ENCODE results near the gene CPTP.

The CPTP gene

DNA sequence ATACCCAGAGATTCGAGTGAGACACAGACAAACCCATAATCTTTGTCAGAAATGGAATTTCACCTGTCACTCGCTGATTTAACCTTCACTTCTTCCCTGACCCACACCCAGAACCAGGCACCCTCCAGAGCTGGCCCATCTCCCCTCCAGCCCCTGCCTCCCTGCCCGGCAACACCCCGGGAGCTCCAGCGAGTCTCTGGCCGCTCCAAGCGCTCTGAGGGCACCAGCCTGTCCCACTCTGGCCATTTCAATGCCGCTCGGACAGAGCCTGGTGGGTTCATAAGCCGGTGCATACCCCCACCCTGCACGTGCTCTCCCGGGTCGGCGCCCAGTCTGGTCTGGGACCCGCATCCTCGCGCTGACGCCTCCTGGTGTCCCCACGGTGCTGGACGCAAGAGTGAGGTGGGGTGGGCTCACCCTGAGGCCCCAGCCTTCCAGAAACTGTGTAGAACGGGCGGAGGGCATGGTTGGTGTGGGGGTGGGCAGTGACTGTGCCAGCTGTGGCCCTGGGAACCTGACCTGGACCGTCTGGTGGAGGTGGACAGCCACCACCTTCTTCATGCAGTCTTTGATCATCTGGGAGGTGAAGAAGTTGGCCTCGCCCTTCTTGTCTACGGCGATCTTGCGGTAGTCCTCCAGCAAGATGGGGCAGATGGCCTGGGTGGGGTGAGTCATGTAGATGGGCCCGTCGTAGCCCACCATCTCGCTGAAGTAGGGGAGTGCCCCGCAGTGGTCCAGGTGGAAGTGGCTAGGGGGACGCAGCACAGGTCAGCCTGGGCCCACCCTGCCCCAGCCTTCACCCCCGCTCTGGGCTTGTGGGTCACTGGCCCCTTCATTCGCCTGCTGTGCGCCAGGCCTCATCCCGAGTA is 5.6 kb upstream of the CPTP start:
- Mint-ChIP-seq H3K27me3 (no peaks in the 10 kb centered on the region), H3K4me1 (ENCODE audit: low read depth) (peaks cover 16% of the 10 kb centered on the region), H3K36me3 (ENCODE audit: low read depth) (peaks cover 28% of the 10 kb centered on the region), H3K27ac (no peak overlapping the region), H3K4me3 (no peak overlapping the region), H3K9me3 (no peaks in the 10 kb centered on the region)

DNA sequence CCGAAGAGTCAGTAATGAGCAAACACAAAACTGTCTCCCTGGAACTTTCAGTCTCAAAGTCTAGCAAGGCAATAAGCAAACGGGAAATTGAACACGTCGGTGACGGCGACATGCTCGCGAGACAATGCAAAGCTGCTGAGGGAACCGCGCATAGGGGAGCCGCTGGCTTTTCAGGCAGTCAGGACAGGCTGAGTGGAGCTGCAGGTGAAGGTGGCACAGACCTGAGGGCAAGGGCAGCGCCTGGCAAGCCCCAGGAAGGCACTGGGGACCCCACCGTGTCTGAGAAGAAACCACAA is 5.0 kb upstream of the CPTP start:
- Mint-ChIP-seq H3K27ac (no peak overlapping the region), H3K27me3 (no peaks in the 10 kb centered on the region), H3K4me1 (ENCODE audit: low read depth) (peaks cover 16% of the 10 kb centered on the region), H3K4me3 (no peak overlapping the region), H3K36me3 (ENCODE audit: low read depth) (peaks cover 28% of the 10 kb centered on the region), H3K9me3 (no peaks in the 10 kb centered on the region)

DNA sequence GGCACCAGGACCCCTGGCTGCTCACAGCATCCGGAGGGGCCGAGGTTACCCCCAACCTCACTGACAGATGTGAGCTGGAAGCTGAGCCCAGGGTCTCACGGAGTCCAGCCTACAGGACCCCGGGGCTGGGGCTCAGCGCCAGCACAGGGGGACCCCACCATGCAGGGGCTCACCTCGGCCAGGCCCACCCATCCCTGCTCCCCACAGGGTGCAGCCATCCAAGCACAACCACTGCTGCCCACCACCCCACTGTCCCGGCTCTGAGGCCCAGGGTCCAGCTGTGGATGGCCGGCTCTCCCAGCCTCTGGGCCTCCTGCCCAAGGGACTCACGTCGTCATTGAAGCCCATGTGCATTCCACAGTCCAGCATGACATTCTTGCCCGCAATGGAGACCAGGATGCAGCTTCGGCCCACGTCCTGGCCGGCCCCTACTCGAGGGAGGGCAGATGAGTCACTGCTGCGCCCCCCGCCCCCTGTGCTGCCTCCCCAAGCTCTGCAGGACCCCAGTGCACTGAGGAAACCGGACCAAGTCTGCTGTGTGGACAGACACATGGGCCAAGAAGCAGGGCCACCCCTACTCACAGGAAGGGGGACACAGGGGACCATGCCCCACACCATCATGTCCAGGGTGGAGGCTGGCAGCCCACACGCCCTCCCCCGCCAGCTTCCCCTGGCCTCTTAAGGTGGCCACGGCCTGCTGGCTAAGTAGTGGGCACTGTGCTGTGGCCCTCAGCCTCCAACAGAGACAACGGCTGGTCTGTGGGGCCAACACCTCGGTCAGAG is 3.7 kb upstream of the CPTP start:
- H3K4me3 Mint-ChIP-seq = no peak overlapping the region
- H3K27me3 Mint-ChIP-seq = no peaks in the 10 kb centered on the region
- no peak overlapping the region for H3K27ac Mint-ChIP-seq
- peaks cover 16% of the 10 kb centered on the region for H3K4me1 Mint-ChIP-seq (ENCODE audit: low read depth)
- H3K9me3 Mint-ChIP-seq = no peaks in the 10 kb centered on the region
- H3K36me3 Mint-ChIP-seq (ENCODE audit: low read depth) = peaks cover 21% of the 10 kb centered on the region

DNA sequence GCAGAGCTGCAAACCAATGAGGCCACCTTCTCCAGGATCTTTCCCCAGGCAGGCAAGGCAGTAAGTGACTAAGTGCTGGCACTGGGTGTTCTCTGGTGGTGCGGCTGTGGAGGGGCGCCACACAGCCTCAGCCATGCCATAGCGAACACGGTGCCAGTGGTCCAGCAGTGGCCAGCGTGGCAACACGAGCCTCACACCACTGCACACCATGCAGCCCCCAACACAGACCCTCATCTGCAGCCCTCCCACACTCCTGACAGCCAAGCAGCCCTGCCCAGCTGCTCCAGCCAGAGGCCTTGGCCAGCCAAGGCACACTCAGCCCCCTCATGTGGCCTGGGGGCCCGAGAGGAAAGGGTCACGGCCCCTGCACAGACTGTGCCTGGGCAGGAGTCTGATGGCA is 3.1 kb upstream of the CPTP start:
- Mint-ChIP-seq H3K27ac (no peak overlapping the region), H3K4me1 (ENCODE audit: low read depth) (peaks cover 16% of the 10 kb centered on the region), H3K36me3 (ENCODE audit: low read depth) (peaks cover 20% of the 10 kb centered on the region), H3K9me3 (no peaks in the 10 kb centered on the region), H3K4me3 (no peak overlapping the region), H3K27me3 (no peaks in the 10 kb centered on the region)

DNA sequence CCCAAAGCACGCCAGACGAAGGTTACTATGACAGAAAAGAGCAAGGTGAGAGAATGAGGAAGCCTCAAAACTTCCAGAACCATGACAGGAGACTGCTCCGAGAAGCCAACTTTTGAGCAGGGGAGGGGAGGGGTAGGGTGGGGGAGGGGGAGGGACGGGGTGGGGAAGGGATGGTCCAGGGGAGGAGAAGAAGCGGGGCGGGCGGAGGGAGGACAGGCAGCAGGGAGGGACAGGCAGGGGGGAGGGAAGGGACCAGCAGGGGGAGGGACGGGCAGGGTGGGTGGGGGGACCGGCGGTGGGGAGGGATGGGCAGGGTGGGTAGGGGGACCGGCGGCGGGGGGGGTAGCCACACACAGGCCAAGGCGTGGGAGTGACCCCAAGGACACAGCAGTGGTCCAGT is 2.2 kb upstream of the CPTP start:
- peaks cover 16% of the 10 kb centered on the region for H3K36me3 Mint-ChIP-seq (ENCODE audit: low read depth)
- H3K27me3 Mint-ChIP-seq = no peaks in the 10 kb centered on the region
- no peaks in the 10 kb centered on the region for H3K9me3 Mint-ChIP-seq
- peak overlapping the region; percentile 49 for H3K27ac Mint-ChIP-seq
- H3K4me3 Mint-ChIP-seq = peak overlapping the region; percentile 65
- H3K4me1 Mint-ChIP-seq (ENCODE audit: low read depth) = peaks cover 16% of the 10 kb centered on the region

DNA sequence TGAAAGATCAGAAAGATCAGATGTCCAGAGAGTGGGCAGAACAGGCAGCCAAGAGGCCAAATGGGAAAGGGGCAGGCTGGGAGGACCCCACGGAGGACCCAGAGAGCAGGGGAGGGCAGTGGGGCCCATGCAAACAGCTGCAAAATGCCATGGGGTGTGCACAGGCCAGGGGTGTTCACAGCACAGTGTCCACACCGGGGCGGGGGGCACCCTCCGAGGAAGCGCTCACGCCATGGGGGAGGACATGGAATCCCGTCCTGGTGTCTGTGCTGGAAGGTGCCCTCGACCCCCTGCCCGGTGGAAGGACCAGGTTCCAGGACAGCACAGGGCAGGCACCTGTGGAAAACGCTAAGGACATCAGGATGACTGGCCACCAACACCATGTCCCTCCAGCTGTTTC is 1.6 kb upstream of the CPTP start:
- H3K36me3 Mint-ChIP-seq (ENCODE audit: low read depth) = peaks cover 14% of the 10 kb centered on the region
- peak overlapping the region; percentile 93 for H3K27ac Mint-ChIP-seq
- peak overlapping the region; percentile 90 for H3K4me3 Mint-ChIP-seq
- peaks cover 16% of the 10 kb centered on the region for H3K4me1 Mint-ChIP-seq (ENCODE audit: low read depth)
- no peaks in the 10 kb centered on the region for H3K9me3 Mint-ChIP-seq
- no peaks in the 10 kb centered on the region for H3K27me3 Mint-ChIP-seq

DNA sequence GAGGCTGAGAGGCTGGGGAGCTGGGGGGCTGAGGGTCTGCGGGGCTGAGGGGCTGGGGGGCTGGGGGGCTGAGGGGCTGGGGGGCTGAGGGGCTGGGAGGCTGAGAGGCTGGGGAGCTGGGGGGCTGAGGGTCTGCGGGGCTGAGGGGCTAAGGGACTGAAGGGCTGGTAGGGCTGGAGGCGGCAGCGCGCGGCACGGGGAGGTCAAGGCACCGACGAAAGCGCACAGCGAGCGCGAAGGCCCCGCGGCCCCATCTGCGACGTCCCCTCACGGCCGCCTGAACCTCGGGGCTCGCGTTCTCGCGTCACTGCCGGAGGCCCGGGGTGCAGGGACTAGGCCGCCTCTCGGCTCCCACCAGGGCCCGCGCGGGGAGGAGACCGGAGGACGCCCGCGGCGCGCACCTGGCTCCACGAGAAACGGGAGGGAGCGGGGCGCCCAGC is 498 bp upstream of the CPTP start:
- peak overlapping the region; percentile 87 for H3K27ac Mint-ChIP-seq
- H3K27me3 Mint-ChIP-seq = no peaks in the 10 kb centered on the region
- peaks cover 16% of the 10 kb centered on the region for H3K4me1 Mint-ChIP-seq (ENCODE audit: low read depth)
- no peaks in the 10 kb centered on the region for H3K9me3 Mint-ChIP-seq
- peaks cover 14% of the 10 kb centered on the region for H3K36me3 Mint-ChIP-seq (ENCODE audit: low read depth)
- peak overlapping the region; percentile 85 for H3K4me3 Mint-ChIP-seq

DNA sequence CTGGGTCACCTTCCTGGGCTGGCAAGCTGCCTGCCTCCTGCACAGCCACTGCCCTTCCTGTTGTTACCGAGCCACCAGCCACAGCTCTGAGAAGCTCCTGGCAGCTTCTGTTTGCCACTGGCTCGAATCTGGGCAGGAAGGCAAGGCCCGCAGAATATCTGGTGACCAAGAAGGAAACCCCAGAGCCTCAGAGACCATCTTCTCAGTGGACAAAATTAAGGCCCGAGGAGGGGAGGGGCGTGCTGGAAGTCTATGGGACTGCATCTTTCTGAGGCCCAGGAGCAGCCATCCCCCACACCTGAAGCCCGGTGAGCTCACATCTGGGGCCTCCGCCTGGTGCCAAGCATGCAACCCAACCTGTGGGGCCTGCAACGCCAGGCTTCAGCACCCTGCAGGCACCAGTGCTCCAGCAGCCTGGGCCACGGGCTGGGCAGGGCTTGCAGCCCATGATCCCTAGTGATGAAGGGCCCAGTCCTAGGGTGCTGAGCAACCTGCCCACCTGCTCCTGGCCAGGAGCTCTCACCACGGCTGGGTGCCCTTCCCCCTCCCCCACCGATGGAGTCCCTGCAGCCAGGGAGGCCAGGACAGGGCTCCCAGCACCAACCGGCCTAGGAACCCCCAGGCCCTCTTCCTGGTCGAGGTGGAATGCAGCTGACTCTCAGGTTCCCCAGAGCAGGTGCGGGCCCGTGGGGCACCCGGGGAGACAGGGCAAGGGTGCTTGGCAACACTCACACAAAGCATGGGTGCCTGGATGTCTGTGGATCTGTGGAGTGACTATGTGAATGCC is 879 bp downstream of the CPTP start:
- Mint-ChIP-seq H3K27ac (no peak overlapping the region), H3K9me3 (peaks cover 3% of the 10 kb centered on the region), H3K4me1 (ENCODE audit: low read depth) (peaks cover 20% of the 10 kb centered on the region), H3K36me3 (ENCODE audit: low read depth) (peaks cover 5% of the 10 kb centered on the region), H3K27me3 (no peaks in the 10 kb centered on the region), H3K4me3 (peak overlapping the region; percentile 71)

DNA sequence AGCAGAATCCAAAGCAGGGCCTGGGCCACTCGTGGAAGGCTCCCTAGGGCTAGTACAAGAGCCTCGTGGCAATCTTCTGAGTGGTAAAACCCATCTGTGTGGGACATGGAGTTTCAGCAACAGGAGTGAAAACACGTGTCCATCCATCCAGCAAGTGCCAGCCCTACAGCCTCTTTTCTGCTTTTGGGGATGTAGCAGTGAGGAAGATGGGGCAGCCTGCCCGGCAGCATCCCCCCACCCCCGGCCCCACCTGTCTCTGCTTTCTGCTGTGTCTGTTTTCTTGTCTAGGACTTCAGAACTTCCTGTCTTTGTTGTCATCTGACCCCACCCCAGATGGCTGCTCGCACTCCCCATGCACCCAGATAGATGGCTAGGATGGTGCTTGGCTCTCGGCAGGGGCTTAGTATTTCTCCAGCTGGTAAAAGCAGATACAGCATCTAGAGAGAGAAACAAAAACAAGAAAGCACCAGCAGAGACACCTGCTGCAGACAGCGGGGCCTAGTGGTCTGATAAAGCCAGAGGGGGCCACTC is 1.5 kb downstream of the CPTP start:
- Mint-ChIP-seq H3K4me3 (peak overlapping the region; percentile 71), H3K27me3 (no peaks in the 10 kb centered on the region), H3K9me3 (peaks cover 3% of the 10 kb centered on the region), H3K27ac (no peak overlapping the region), H3K36me3 (ENCODE audit: low read depth) (peaks cover 5% of the 10 kb centered on the region), H3K4me1 (ENCODE audit: low read depth) (peaks cover 20% of the 10 kb centered on the region)

DNA sequence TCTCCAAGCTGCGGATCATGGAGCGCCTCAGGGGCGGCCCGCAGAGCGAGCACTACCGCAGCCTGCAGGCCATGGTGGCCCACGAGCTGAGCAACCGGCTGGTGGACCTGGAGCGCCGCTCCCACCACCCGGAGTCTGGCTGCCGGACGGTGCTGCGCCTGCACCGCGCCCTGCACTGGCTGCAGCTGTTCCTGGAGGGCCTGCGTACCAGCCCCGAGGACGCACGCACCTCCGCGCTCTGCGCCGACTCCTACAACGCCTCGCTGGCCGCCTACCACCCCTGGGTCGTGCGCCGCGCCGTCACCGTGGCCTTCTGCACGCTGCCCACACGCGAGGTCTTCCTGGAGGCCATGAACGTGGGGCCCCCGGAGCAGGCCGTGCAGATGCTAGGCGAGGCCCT is 2.7 kb downstream of the CPTP start:
- H3K36me3 Mint-ChIP-seq (ENCODE audit: low read depth) = peaks cover 5% of the 10 kb centered on the region
- H3K27ac Mint-ChIP-seq = no peak overlapping the region
- peaks cover 3% of the 10 kb centered on the region for H3K9me3 Mint-ChIP-seq
- H3K4me1 Mint-ChIP-seq (ENCODE audit: low read depth) = peaks cover 16% of the 10 kb centered on the region
- no peaks in the 10 kb centered on the region for H3K27me3 Mint-ChIP-seq
- no peak overlapping the region for H3K4me3 Mint-ChIP-seq

DNA sequence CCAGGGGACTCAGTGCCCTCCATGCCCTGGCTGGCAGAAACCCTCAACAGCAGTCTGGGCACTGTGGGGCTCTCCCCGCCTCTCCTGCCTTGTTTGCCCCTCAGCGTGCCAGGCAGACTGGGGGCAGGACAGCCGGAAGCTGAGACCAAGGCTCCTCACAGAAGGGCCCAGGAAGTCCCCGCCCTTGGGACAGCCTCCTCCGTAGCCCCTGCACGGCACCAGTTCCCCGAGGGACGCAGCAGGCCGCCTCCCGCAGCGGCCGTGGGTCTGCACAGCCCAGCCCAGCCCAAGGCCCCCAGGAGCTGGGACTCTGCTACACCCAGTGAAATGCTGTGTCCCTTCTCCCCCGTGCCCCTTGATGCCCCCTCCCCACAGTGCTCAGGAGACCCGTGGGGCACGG is 3.7 kb downstream of the CPTP start:
- H3K27me3 Mint-ChIP-seq = no peaks in the 10 kb centered on the region
- peaks cover 8% of the 10 kb centered on the region for H3K4me1 Mint-ChIP-seq (ENCODE audit: low read depth)
- no peak overlapping the region for H3K4me3 Mint-ChIP-seq
- no peak overlapping the region for H3K27ac Mint-ChIP-seq
- peaks cover 5% of the 10 kb centered on the region for H3K36me3 Mint-ChIP-seq (ENCODE audit: low read depth)
- H3K9me3 Mint-ChIP-seq = peaks cover 3% of the 10 kb centered on the region

DNA sequence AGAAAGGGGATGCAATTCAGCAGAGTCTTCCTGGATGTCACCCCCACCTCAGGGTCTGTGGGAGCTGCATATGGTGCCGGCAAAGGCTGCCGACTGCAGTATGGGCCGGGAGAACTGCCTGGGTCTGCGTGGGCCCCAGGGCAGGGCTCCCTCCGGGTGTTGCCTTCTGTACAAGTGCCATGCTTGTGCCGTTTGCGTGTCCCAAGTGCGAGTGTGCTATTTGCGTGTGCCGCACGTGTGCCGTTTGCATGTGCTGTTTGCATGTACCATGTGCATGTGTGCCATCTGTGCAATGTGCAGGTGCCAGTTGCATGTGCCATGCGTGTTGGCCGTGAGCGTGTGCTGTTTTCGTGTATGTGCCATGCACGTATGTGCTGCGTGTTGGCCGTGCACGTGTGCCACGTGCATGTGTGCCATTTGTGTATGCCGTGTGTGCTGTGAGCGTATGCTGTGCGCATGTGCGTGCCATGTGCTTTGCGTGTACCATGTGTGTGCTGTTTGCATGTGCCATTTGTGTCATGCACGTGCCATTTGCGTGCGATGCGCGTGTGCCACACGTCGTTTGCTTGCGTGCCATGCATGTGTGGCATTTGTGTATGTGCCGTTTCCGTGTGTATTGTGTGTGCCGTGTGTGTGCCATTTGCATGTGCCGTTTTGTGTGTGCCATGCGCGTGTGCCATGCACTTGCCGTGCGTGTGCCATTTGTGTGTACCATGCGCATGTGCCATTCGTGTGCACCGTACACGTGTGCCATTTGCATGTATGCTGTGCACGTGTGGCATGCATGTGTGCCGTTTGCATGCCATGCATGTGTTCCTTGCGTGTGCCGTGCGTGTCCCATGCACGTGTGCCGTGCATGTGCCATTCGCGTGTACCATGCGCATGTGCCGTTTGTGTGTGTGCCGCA is 5.0 kb downstream of the CPTP start:
- Mint-ChIP-seq H3K4me1 (ENCODE audit: low read depth) (peaks cover 3% of the 10 kb centered on the region), H3K9me3 (peaks cover 3% of the 10 kb centered on the region), H3K27ac (peak overlapping the region; percentile 26)

DNA sequence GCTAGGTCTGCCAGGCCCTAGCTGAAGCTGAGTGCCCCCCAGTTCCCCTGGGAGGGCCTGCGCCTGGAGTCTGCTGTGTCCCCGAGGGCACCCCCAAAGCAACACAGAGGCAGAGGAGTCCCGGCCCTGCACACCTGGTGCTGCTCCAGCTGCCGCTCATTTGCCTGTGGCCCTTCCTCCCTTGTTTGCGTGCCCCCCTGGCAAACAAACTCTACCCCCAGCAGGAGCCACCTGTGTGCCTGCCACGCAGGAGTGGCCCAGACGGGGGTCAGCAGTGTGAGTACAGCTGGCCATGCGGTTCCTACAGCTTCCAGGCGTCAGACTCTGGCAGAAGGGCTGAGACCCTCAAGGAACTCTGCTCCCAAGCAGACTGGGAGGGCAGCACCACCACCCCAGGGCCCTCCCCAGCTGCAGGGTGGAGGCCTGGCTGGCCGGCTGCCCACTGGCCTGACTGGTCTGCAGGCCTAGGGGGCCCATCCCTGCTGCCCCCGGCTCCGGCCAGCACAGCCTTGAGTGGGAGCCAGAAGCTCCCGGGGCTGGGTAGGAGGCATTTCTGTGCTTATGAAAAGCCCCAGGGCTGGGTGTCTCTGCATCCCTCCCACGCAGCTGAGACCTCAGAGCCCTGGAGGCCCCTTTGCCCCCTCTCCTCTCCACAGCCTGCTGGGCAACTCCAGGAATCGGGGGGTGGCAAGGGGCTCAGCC is 5.9 kb downstream of the CPTP start:
- no peaks in the 10 kb centered on the region for H3K36me3 Mint-ChIP-seq (ENCODE audit: low read depth)
- no peak overlapping the region for H3K27ac Mint-ChIP-seq
- no peak overlapping the region for H3K4me3 Mint-ChIP-seq
- H3K9me3 Mint-ChIP-seq = peaks cover 3% of the 10 kb centered on the region
- H3K27me3 Mint-ChIP-seq = no peaks in the 10 kb centered on the region
- peaks cover 3% of the 10 kb centered on the region for H3K4me1 Mint-ChIP-seq (ENCODE audit: low read depth)

More for the DNA sequence above, 5.0 kb downstream of the CPTP start:
- Mint-ChIP-seq H3K27me3 (no peaks in the 10 kb centered on the region), H3K36me3 (ENCODE audit: low read depth) (no peaks in the 10 kb centered on the region), H3K4me3 (no peak overlapping the region)

Measured in stimulated activated naive CD8-positive, alpha-beta T cell treated with anti-CD3 and anti-CD28 coated beads, Interleukin-15, Interleukin-2, amounts not matched to agents 100 ng/mL and 50 ng/mL, for 24 hours (primary cell).